Astrocyte (in vitro differentiated cells and primary cell): ENCODE results near the gene CDHR1. TPM values are rescaled to one million over a fixed set of nuclear protein-coding genes. Genes with fewer than 3 reads are reported as not detected.

ENCODE experiments used
- DNase-seq: peaks from one replicate; pipeline ENCODE4 v3.0.0-alpha.2; 2010; ENCODE audit warnings: low read depth
- FAIRE-seq: peaks from 2 replicates; lab custom pipeline; 2011; peaks lifted over from hg19 to GRCh38; lab: Jason Lieb, UNC
- H2AFZ ChIP-seq: 2 replicates; pipeline ENCODE4 v1.6.0; 2012; ENCODE audit warnings: low read depth, low read length, inconsistent platforms
- H3K27ac ChIP-seq: 2 replicates; pipeline ENCODE4 v1.5.1; 2011; ENCODE audit warnings: low read depth, low read length, inconsistent platforms
- H3K27me3 ChIP-seq: 2 replicates; pipeline ENCODE4 v1.6.0; 2011; ENCODE audit warnings: low read length, inconsistent platforms; ENCODE audit not compliant: insufficient read depth
- H3K36me3 ChIP-seq: 2 replicates; pipeline ENCODE4 v1.5.1; 2011; ENCODE audit warnings: low read length, inconsistent platforms; ENCODE audit not compliant: insufficient read depth
- H3K4me1 ChIP-seq: 2 replicates; pipeline ENCODE4 v1.5.1; 2011; ENCODE audit warnings: low read length, inconsistent platforms; ENCODE audit not compliant: insufficient read depth
- H3K4me2 ChIP-seq: 2 replicates; pipeline ENCODE4 v1.6.0; 2012; ENCODE audit warnings: low read length, inconsistent platforms
- H3K4me3 ChIP-seq: 2 replicates; pipeline ENCODE4 v1.5.1; 2011; ENCODE audit warnings: low read depth, mild to moderate bottlenecking, low read length, inconsistent platforms; ENCODE audit not compliant: insufficient read depth
- H3K79me2 ChIP-seq: 2 replicates; pipeline ENCODE4 v1.6.0; 2012; ENCODE audit warnings: mild to moderate bottlenecking, low read length, inconsistent platforms; ENCODE audit not compliant: insufficient read depth
- H3K9ac ChIP-seq: 2 replicates; pipeline ENCODE4 v1.6.0; 2012; ENCODE audit warnings: mild to moderate bottlenecking, low read length, inconsistent platforms
- H3K9me3 ChIP-seq: 2 replicates; pipeline ENCODE4 v1.5.1; 2012; ENCODE audit warnings: low read depth, mild to moderate bottlenecking, low read length, inconsistent platforms; ENCODE audit not compliant: insufficient read depth
- H4K20me1 ChIP-seq: 2 replicates; pipeline ENCODE4 v1.6.0; 2012; ENCODE audit warnings: low read length, inconsistent platforms; ENCODE audit not compliant: insufficient read depth
- H3K27ac Mint-ChIP-seq: one replicate; pipeline ENCODE4 v1.8.0; 2021; ENCODE audit warnings: mild to moderate bottlenecking, mixed read lengths; ENCODE audit not compliant: unreplicated experiment
- H3K27me3 Mint-ChIP-seq: one replicate; pipeline ENCODE4 v1.8.0; 2021; ENCODE audit warnings: low read depth, mixed read lengths; ENCODE audit not compliant: unreplicated experiment
- H3K36me3 Mint-ChIP-seq: one replicate; pipeline ENCODE4 v1.8.0; 2021; ENCODE audit warnings: low read depth, mixed read lengths; ENCODE audit not compliant: unreplicated experiment
- H3K4me1 Mint-ChIP-seq: one replicate; pipeline ENCODE4 v1.8.0; 2021; ENCODE audit warnings: low read depth, mixed read lengths; ENCODE audit not compliant: unreplicated experiment
- H3K4me3 Mint-ChIP-seq: one replicate; pipeline ENCODE4 v1.8.0; 2021; ENCODE audit warnings: mild to moderate bottlenecking, moderate library complexity, mixed read lengths; ENCODE audit not compliant: unreplicated experiment
- H3K9me3 Mint-ChIP-seq: one replicate; pipeline ENCODE4 v1.8.0; 2021; ENCODE audit warnings: mild to moderate bottlenecking, mixed read lengths; ENCODE audit not compliant: unreplicated experiment
- CTCF ChIP-seq: IDR thresholded peaks from 2 replicates; pipeline ENCODE4 v1.5.1; 2011; ENCODE audit warnings: low read depth, mild to moderate bottlenecking, inconsistent platforms, low read length, moderate library complexity; ENCODE audit not compliant: insufficient read depth
- EZH2 ChIP-seq: IDR thresholded peaks from 2 replicates; pipeline ENCODE4 v1.6.1; 2012; ENCODE audit warnings: mild to moderate bottlenecking, low read length, inconsistent platforms; ENCODE audit not compliant: insufficient read depth
- total RNA-seq: library from RNA; stranded (reverse); gene quantifications from 2 replicates; pipeline ENCODE4 v1.2.1, GENCODE V29; 2021

The CDHR1 gene
- total RNA-seq, 1 donor from 2014 or later: 0.75 TPM

- TF ChIP-seq EZH2 (no peak), CTCF (no peak)
- Histone ChIP-seq H3K4me1 (no peaks in the 10 kb centered on the region), H3K27me3 (no peaks in the 10 kb centered on the region), H3K79me2 (no peaks in the 10 kb centered on the region), H3K4me2 (no peak within 1 kb of the TSS), H3K36me3 (no peaks in the 10 kb centered on the region), H3K4me3 (no peak within 1 kb of the TSS), H4K20me1 (no peaks in the 10 kb centered on the region), H3K9ac (no peak within 1 kb of the TSS), H3K27ac (no peak within 1 kb of the TSS), H3K9me3 (no peaks in the 10 kb centered on the region), H2AFZ (no peak within 1 kb of the TSS)
- Mint-ChIP-seq H3K27me3 (no peaks in the 10 kb centered on the region), H3K27ac (no peak within 1 kb of the TSS), H3K36me3 (no peaks in the 10 kb centered on the region), H3K4me3 (no peak within 1 kb of the TSS), H3K4me1 (no peaks in the 10 kb centered on the region), H3K9me3 (no peaks in the 10 kb centered on the region)
- FAIRE-seq: no peak
- DNase-seq: no peak
These were observed 20.8 kb upstream of the CDHR1 start, which contains the start of gene GPR15LG for GRCh38 chr10:84173501-84173929. GPR15LG (plus strand) TSS chr10:84173801; CDS start chr10:84173852, 51 bp downstream.

GRCh38 chr10:84175436-84175835 lies 18.9 kb upstream of the CDHR1 start:
- Histone ChIP-seq H3K36me3 (no peaks in the 10 kb centered on the region), H3K27me3 (no peaks in the 10 kb centered on the region), H3K9me3 (no peaks in the 10 kb centered on the region), H4K20me1 (no peaks in the 10 kb centered on the region), H3K4me2 (no peak overlapping the region), H3K4me1 (no peaks in the 10 kb centered on the region), H3K4me3 (no peak overlapping the region), H3K9ac (no peak overlapping the region), H3K79me2 (no peaks in the 10 kb centered on the region), H2AFZ (no peak overlapping the region), H3K27ac (no peak overlapping the region)
- H3K4me3 Mint-ChIP-seq: no peak overlapping the region
- TF ChIP-seq CTCF (no peak), EZH2 (no peak)
- no peak for DNase-seq
- H3K27ac Mint-ChIP-seq: no peak overlapping the region
- no peaks in the 10 kb centered on the region for H3K27me3 Mint-ChIP-seq
- no peaks in the 10 kb centered on the region for H3K36me3 Mint-ChIP-seq
- H3K9me3 Mint-ChIP-seq: no peaks in the 10 kb centered on the region
- H3K4me1 Mint-ChIP-seq: no peaks in the 10 kb centered on the region
- no peak for FAIRE-seq

GRCh38 chr10:84176351-84176750 lies 18.0 kb upstream of the CDHR1 start:
- no peak overlapping the region for H3K4me3 Mint-ChIP-seq
- no peaks in the 10 kb centered on the region for H3K79me2 ChIP-seq
- no peaks in the 10 kb centered on the region for H3K4me1 ChIP-seq
- H3K27me3 ChIP-seq: no peaks in the 10 kb centered on the region
- H3K4me2 ChIP-seq: no peak overlapping the region
- no peaks in the 10 kb centered on the region for H4K20me1 ChIP-seq
- no peak overlapping the region for H3K27ac Mint-ChIP-seq
- no peak for DNase-seq
- no peak for TF ChIP-seq CTCF
- no peak for TF ChIP-seq EZH2
- no peaks in the 10 kb centered on the region for H3K9me3 Mint-ChIP-seq
- H3K4me1 Mint-ChIP-seq: no peaks in the 10 kb centered on the region
- no peaks in the 10 kb centered on the region for H3K27me3 Mint-ChIP-seq
- no peak overlapping the region for H2AFZ ChIP-seq
- H3K9me3 ChIP-seq: no peaks in the 10 kb centered on the region
- no peak overlapping the region for H3K27ac ChIP-seq
- no peaks in the 10 kb centered on the region for H3K36me3 ChIP-seq
- H3K4me3 ChIP-seq: no peak overlapping the region
- no peaks in the 10 kb centered on the region for H3K36me3 Mint-ChIP-seq
- no peak for FAIRE-seq
- no peak overlapping the region for H3K9ac ChIP-seq
